Measurements from ENCODE around the gene RIN3.

The RIN3 gene

DNA sequence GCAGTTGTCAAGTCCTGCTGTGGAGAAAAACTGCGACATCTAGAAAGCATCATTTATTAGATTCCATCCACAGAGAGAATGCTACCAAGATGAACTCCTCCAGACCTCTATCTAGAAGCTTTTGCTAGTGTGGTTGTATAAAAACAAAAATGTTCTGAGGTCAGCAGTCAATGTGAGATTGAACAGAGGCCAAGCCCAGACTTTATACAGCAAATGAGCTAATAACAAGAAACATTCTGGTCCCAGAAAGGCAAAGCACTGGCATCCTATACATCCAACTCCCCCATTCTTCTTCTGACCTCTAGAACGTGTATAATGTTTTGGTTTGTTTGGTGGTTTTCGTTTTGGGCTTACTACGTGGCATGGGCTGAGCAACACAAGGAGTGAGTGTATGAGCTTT, 26.7 kb upstream of the RIN3 start:
- DNase-seq (ENCODE audit: insufficient read length, low spot score): no peak
- TF ChIP-seq, protein P1, sequence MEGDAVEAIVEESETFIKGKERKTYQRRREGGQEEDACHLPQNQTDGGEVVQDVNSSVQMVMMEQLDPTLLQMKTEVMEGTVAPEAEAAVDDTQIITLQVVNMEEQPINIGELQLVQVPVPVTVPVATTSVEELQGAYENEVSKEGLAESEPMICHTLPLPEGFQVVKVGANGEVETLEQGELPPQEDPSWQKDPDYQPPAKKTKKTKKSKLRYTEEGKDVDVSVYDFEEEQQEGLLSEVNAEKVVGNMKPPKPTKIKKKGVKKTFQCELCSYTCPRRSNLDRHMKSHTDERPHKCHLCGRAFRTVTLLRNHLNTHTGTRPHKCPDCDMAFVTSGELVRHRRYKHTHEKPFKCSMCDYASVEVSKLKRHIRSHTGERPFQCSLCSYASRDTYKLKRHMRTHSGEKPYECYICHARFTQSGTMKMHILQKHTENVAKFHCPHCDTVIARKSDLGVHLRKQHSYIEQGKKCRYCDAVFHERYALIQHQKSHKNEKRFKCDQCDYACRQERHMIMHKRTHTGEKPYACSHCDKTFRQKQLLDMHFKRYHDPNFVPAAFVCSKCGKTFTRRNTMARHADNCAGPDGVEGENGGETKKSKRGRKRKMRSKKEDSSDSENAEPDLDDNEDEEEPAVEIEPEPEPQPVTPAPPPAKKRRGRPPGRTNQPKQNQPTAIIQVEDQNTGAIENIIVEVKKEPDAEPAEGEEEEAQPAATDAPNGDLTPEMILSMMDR (IDR thresholded peaks at IDR 0.05; ENCODE audit: insufficient read depth, missing control alignments): no peak
- no peak for FAIRE-seq

DNA sequence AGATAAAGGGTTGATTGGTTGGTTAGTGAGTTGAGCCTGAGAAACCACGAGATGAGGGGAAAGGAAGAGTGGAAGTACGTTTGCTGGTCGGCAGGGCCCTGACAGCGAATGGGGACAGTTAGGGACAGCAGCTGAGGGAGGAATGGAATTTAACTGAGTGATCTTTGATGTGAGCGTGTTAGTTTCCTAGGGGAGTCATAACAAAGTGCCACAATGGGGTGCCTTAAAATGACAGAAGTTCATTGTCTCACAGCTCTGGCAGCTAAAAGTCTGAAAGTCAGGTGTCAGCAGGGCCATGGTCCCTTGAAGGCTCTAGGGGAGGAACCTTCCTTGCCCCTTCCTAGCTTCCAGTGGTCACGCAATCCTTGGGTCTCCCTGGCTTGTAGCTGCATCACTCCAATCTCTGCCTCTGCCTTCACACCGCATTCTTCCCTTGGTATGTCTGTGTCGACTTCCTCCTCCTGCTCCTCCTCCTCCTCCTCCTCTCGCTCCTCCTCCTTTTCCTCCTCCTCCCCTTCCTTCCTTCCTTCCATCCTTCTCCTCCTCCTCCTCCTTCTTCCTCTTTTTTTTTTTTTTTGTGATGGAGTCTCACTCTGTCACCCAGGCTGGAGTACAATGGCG, 26.0 kb upstream of the RIN3 start:
- TF ChIP-seq, protein P1 (IDR thresholded peaks at IDR 0.05; ENCODE audit: insufficient read depth, missing control alignments): no peak
- DNase-seq (ENCODE audit: insufficient read length, low spot score) (no peak), FAIRE-seq (no peak)

DNA sequence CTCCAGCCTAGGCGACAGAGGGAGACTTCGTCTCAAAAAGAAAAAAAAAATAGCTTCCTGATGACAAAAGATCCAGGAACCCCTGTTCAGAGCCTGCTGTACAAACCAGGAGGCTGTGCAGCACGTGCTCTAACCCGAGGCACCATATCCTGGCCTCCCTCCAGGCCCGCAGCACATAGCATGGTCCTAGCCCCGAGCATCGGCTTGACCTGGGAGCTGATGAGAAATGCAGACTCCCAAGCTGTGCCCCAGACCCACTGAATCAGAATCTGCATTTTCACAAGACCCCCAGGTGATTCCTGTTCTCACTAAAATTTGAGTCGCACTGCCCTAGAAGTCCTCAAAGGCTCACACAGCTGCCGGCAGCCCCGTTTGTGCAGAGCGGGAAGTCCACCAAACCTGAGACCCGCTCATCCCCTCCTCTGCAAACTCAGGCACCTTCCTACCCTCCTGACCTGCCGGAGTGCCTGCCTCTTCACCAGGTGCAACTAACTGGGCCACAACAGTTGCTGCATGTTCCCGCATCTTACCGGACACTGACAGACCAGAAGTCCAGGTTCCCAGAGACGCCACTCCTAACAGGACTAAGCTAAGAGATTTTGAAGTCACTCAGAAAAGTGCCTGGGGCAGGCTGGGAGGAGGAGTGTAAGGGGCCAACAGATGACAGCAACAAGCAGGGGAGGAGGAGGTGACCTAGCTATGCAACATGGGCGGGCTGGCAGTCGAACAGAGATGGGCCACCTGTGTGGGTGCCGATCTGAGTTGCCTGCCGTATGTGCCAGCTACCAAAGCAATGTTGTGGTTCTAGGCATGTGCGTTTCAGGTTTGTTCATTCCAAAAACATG, 24.0 kb upstream of the RIN3 start:
- no peak for FAIRE-seq
- no peak for DNase-seq (ENCODE audit: insufficient read length, low spot score)
- TF ChIP-seq, protein P1 (IDR thresholded peaks at IDR 0.05; ENCODE audit: insufficient read depth, missing control alignments): no peak

DNA sequence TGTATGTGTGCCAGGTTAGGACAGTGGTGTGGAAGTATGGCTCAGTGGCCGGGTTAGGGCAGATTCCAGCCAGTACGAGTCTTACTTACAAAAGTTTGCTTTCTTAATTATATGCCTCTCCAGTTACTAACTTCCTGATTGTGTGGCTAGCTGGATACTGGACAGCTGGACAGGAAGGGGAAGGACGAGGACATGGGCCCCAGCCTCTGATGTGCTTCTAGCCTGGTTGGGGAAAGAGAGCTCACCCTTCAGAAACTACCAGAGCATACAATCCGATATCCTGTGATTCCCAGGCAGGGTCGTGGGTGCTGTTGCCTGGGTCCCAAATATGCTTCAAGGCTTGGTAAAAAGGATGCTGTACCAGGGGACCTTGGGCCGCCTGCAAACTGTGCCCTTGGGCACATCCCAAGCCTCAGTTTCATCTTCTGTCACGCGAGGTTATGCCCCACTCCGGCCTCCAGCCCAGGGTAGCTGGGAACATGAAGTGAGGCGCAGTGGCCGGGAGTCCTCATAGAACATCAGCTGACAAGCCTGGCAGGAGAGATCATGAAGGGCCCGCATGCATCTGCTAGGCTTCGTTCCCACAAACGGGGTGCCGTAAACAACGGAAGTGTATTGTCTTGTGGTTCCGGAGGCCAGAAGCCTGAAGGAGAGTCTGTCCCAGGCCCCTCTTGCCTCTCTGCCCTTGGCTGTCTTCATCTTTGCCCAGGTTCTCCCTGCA, 23.2 kb upstream of the RIN3 start:
- TF ChIP-seq, protein P1 (IDR thresholded peaks at IDR 0.05; ENCODE audit: insufficient read depth, missing control alignments): no peak
- DNase-seq (ENCODE audit: insufficient read length, low spot score): no peak
- no peak for FAIRE-seq

DNA sequence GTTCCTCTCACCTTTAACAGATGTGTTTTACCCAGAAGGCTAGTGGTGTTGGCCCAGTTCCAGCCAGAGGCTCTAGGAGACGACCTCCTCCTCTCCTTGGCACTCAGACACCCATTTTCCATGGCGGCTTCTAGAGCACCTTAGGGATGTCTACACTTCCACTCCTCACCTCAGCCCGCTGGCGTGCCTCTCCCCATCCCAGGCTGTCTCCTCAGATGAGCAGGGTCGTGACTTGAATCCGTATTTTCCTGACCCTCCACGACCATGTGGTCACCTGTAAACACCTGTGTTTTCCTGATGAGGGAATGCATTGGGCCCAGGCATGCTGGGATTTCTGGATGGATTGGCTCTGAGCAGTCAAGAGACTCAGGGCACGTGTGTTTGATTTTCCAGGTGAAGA, 21.8 kb upstream of the RIN3 start:
- TF ChIP-seq, protein P1 (IDR thresholded peaks at IDR 0.05; ENCODE audit: insufficient read depth, missing control alignments): no peak
- no peak for FAIRE-seq
- no peak for DNase-seq (ENCODE audit: insufficient read length, low spot score)

DNA sequence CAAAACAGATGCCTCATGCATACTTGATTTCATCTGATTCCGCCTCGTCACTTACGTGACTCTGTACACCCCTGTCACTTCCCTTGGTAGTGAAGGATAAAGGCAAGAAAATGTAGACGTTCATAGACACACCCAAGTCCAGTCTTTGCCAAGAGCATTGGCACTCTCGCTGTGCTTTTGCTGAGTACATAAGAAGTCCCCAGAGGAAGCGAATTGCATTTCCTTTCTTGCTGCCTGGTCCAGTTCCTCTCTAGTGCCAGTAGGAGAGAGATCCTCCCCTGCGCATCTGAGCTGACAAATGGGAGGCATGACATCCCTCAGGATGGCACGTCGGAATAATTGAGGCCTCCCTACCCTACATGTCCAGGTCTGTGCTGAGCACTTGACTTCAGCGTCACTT, 21.3 kb upstream of the RIN3 start:
- DNase-seq (ENCODE audit: insufficient read length, low spot score) (no peak), FAIRE-seq (no peak)
- TF ChIP-seq, protein P1 (IDR thresholded peaks at IDR 0.05; ENCODE audit: insufficient read depth, missing control alignments): no peak

Measured in D721Med (cell line).